Prostate gland (tissue), 2 donors: ENCODE results near the gene PAX8.
"Not testable (repeated sequence)": the region's sequence is repeated elsewhere in the genome, so short reads cannot be mapped to it uniquely, and the experiment has no call there.

ENCODE experiments used
- POLR2A ChIP-seq: fragments of 450-650 bp; IDR thresholded peaks from one replicate; pipeline ENCODE4 v1.6.1; 2016; ENCODE audit warnings: antibody characterized with exemption, mild to moderate bottlenecking
- POLR2AphosphoS5 ChIP-seq: sonication (generic); formaldehyde crosslinking; IDR thresholded peaks from one replicate; pipeline ENCODE4 v1.6.1; 2017; ENCODE audit warnings: antibody characterized with exemption
- TF ChIP-seq, protein P1 (sequence below), 4 experiments: fragments of 200-600 bp in 2 of 4; fragments of 450-650 bp in 2 of 4; sonication (generic) in 2 of 4; IDR thresholded peaks; 1 replicate in 3 of 4; 2 replicates in 1 of 4; pipeline ENCODE4 v1.5.1; 2016 to 2019; ENCODE audit warnings: antibody characterized with exemption in 4 of 4, mild to moderate bottlenecking in 2 of 4, moderate library complexity in 2 of 4

DNA sequence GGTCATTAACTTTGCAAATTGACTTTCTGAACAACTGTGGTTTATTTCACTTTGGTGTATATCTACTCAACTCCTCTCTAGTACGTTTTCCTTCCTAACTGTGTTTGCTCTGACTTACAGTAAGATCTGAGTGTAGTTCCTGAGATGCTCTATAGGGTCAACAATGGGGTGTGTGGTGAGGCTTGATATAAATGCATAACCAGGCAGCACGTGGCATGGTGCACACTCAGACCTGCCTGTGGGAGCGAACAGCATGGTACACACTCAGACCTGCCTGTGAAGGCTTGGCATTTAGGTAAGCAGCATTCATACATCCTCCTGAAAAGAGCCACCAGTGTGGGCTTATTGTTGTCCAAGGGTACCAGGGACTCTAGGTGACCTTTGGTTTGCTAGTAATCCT is 32.5 kb upstream of the PAX8 start:
- not testable (repeated sequence) for TF ChIP-seq POLR2A, POLR2AphosphoS5
- TF ChIP-seq, protein P1, sequence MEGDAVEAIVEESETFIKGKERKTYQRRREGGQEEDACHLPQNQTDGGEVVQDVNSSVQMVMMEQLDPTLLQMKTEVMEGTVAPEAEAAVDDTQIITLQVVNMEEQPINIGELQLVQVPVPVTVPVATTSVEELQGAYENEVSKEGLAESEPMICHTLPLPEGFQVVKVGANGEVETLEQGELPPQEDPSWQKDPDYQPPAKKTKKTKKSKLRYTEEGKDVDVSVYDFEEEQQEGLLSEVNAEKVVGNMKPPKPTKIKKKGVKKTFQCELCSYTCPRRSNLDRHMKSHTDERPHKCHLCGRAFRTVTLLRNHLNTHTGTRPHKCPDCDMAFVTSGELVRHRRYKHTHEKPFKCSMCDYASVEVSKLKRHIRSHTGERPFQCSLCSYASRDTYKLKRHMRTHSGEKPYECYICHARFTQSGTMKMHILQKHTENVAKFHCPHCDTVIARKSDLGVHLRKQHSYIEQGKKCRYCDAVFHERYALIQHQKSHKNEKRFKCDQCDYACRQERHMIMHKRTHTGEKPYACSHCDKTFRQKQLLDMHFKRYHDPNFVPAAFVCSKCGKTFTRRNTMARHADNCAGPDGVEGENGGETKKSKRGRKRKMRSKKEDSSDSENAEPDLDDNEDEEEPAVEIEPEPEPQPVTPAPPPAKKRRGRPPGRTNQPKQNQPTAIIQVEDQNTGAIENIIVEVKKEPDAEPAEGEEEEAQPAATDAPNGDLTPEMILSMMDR (IDR thresholded peaks at IDR 0.05): not testable (repeated sequence)
